Loucy (cell line): ENCODE data around the gene ARHGEF33.
A peak's percentile ranks its signal among the peaks of the same experiment; 100 is the strongest.

Source experiments
- H2AFZ ChIP-seq: fragments of 200-600 bp; sonication (generic); 2 replicates; pipeline ENCODE4 v1.6.0; 2016; ENCODE audit warnings: antibody characterized with exemption, mild to moderate bottlenecking, low read length, moderate library complexity
- H3F3A ChIP-seq: fragments of 200-600 bp; 2 replicates; pipeline ENCODE4 v1.6.0; 2016; ENCODE audit warnings: antibody characterized with exemption, low read depth, mild to moderate bottlenecking
- H3K27me3 ChIP-seq: fragments of 200-600 bp; sonication (generic); 2 replicates; pipeline ENCODE4 v1.6.1; 2014; ENCODE audit warnings: low read length, mild to moderate bottlenecking; ENCODE audit not compliant: insufficient read depth, poor library complexity, severe bottlenecking
- H3K36me3 ChIP-seq: fragments of 200-600 bp; sonication (generic); 2 replicates; pipeline ENCODE4 v1.6.1; 2016; ENCODE audit warnings: low read length; ENCODE audit not compliant: insufficient read depth
- H3K4me1 ChIP-seq: fragments of 200-600 bp; sonication (generic); 2 replicates; pipeline ENCODE4 v1.5.1; 2014; ENCODE audit warnings: low read length, mild to moderate bottlenecking; ENCODE audit not compliant: insufficient read depth, poor library complexity, severe bottlenecking
- H3K4me2 ChIP-seq: fragments of 200-600 bp; sonication (generic); 2 replicates; pipeline ENCODE4 v1.6.0; 2014; ENCODE audit warnings: antibody characterized with exemption, low read length, low read depth, mild to moderate bottlenecking; ENCODE audit not compliant: poor library complexity, severe bottlenecking
- H3K4me3 ChIP-seq: fragments of 200-600 bp; sonication (generic); 2 replicates; pipeline ENCODE4 v1.5.1; 2014; ENCODE audit warnings: low read length, mild to moderate bottlenecking, mixed read lengths; ENCODE audit not compliant: poor library complexity, severe bottlenecking
- H3K79me2 ChIP-seq: fragments of 200-600 bp; sonication (generic); 2 replicates; pipeline ENCODE4 v1.6.1; 2014; ENCODE audit warnings: low read length; ENCODE audit not compliant: insufficient read depth
- H3K9ac ChIP-seq: fragments of 200-600 bp; sonication (generic); 2 replicates; pipeline ENCODE4 v1.6.0; 2014; ENCODE audit warnings: mild to moderate bottlenecking, low read depth, low read length, moderate library complexity; ENCODE audit not compliant: poor library complexity, severe bottlenecking
- H3K9me2 ChIP-seq: fragments of 200-600 bp; sonication (generic); replicated peaks from 2 replicates; pipeline ENCODE4 v1.6.1; 2016; ENCODE audit warnings: low read depth, low read length, mixed read lengths
- H3K9me3 ChIP-seq: fragments of 200-600 bp; sonication (generic); 2 replicates; pipeline ENCODE4 v1.6.1; 2014; ENCODE audit warnings: mild to moderate bottlenecking, antibody characterized with exemption, low read length, low read depth; ENCODE audit not compliant: insufficient read depth
- H4K20me1 ChIP-seq: fragments of 200-600 bp; sonication (generic); 2 replicates; pipeline ENCODE4 v1.6.0; 2014; ENCODE audit warnings: antibody characterized with exemption, low read length, mild to moderate bottlenecking; ENCODE audit not compliant: insufficient read depth, poor library complexity, severe bottlenecking
- EZH2phosphoT487 ChIP-seq: fragments of 200-600 bp; IDR thresholded peaks from 2 replicates; pipeline ENCODE4 v1.6.1; 2018; ENCODE audit warnings: antibody characterized with exemption, mild to moderate bottlenecking, moderate library complexity, borderline replicate concordance
- TF ChIP-seq, protein P1 (sequence below): fragments of 200-600 bp; sonication (generic); conservative IDR thresholded peaks from 2 replicates; pipeline ENCODE4 v1.5.1; 2014; ENCODE audit warnings: mild to moderate bottlenecking, antibody characterized with exemption, low read length

ARHGEF33 gene

DNA sequence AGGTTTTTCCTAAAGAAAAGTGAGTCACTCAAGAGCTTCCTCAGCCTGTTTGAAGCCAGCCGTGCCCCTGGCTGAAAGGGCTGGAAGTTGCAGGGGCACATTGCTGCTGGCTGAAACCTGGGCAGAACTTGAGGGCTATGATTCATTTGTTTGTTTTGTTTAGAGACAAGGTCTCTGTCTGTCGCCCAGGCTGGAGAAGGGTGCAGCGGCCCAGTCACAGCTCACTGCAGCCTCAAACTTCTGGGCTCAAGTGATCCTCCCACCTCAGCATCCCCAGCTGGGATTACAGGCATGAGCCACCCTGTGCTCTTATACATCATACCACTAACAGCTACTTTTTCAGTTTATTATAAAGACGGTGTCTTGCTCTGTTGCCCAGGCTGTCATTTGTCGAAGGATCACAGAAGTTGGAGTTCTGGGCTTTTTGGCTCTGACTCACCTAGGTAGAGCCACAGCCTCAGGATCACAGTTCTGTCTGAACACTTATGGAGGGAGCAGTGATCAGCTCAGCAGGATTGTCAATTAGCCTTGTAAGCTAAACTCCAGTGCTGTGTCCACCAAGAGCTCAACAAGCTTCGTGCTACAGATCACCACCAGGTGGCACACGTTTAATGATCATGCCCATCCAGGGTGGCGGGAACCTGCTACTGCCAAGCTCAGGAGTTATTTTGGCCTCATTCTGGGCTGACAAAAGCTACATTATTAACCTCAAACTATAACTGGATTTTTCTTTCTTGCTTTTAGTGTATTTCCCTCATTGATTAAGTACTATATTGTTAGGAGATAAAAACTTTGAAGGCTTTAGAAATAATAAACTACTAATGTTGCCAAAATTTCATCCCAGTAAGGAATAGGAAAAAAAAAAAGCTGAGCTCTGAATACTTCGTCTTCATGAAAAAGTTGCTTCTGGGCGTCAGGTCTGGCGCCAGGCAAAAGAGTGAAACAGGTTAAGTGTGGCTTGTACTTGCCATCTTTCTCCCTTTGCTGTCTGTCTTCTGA lies 57.9 kb downstream of the ARHGEF33 start:
- H3K36me3 ChIP-seq = no peaks in the 10 kb centered on the region
- no peaks in the 10 kb centered on the region for H3K27me3 ChIP-seq
- H3K9ac ChIP-seq = no peak overlapping the region
- H3K9me3 ChIP-seq = no peaks in the 10 kb centered on the region
- H3K4me3 ChIP-seq = no peak overlapping the region
- H4K20me1 ChIP-seq = no peaks in the 10 kb centered on the region
- H2AFZ ChIP-seq = no peak overlapping the region
- H3K79me2 ChIP-seq = no peaks in the 10 kb centered on the region
- no peaks in the 10 kb centered on the region for H3K4me1 ChIP-seq
- no peaks in the 10 kb centered on the region for H3K9me2 ChIP-seq
- no peak for TF ChIP-seq EZH2phosphoT487
- TF ChIP-seq, protein P1, sequence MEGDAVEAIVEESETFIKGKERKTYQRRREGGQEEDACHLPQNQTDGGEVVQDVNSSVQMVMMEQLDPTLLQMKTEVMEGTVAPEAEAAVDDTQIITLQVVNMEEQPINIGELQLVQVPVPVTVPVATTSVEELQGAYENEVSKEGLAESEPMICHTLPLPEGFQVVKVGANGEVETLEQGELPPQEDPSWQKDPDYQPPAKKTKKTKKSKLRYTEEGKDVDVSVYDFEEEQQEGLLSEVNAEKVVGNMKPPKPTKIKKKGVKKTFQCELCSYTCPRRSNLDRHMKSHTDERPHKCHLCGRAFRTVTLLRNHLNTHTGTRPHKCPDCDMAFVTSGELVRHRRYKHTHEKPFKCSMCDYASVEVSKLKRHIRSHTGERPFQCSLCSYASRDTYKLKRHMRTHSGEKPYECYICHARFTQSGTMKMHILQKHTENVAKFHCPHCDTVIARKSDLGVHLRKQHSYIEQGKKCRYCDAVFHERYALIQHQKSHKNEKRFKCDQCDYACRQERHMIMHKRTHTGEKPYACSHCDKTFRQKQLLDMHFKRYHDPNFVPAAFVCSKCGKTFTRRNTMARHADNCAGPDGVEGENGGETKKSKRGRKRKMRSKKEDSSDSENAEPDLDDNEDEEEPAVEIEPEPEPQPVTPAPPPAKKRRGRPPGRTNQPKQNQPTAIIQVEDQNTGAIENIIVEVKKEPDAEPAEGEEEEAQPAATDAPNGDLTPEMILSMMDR = peak; percentile 86
- no peaks in the 10 kb centered on the region for H3F3A ChIP-seq
- no peak overlapping the region for H3K4me2 ChIP-seq

DNA sequence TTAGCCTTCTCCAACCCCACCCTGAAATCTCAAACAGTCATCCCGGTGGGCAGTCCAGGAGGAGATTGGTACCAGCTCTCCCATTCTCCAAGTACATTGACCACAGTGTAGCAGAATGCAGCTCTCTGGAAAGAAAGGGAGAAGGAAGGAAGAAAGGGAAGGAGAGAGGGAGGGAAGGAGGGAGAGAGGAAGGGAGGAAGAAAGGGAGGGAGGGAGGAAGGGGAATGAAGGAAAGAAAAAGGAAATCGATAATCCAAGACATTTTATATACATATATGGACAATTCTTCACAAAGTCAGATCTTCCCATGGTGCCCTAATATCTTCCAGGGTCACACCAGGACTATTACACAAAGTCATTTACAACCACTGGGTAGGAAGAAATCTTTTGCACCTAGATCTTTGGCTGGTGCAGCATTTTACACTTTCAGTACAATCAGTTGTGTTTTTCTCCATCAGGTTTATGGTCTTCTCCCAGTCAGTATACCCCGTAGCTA lies 58.8 kb downstream of the ARHGEF33 start:
- no peak overlapping the region for H3K4me2 ChIP-seq
- H3K9ac ChIP-seq = no peak overlapping the region
- no peak overlapping the region for H3K4me3 ChIP-seq
- no peaks in the 10 kb centered on the region for H3F3A ChIP-seq
- no peaks in the 10 kb centered on the region for H3K27me3 ChIP-seq
- H3K36me3 ChIP-seq = no peaks in the 10 kb centered on the region
- no peaks in the 10 kb centered on the region for H3K9me2 ChIP-seq
- H2AFZ ChIP-seq = no peak overlapping the region
- H3K4me1 ChIP-seq = no peaks in the 10 kb centered on the region
- no peaks in the 10 kb centered on the region for H3K9me3 ChIP-seq
- TF ChIP-seq, protein P1 = no peak
- no peak for TF ChIP-seq EZH2phosphoT487
- no peaks in the 10 kb centered on the region for H4K20me1 ChIP-seq
- H3K79me2 ChIP-seq = no peaks in the 10 kb centered on the region

DNA sequence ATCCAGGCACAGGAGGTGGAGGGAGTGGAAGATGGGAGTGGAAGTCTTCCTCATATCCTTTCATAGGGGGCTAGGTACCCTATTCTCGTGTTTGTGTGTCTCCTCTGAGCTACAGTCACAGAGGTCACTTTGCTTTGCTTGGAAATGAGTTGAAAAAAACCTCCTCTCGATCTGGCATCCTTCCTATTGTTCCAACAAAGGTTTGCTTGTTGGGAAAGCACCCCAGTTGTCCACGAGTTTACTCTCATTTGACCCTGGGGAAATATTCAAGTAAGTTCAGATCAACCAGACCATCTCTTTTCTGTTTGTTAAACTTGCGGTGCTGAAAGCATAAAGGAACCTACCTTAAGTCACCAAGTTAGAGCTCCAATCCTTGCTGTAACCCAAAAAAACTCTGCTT lies 59.3 kb downstream of the ARHGEF33 start:
- Histone ChIP-seq H3F3A (no peaks in the 10 kb centered on the region), H3K4me2 (no peak overlapping the region), H3K27me3 (no peaks in the 10 kb centered on the region), H3K9me3 (no peaks in the 10 kb centered on the region), H3K9me2 (no peaks in the 10 kb centered on the region), H3K79me2 (no peaks in the 10 kb centered on the region), H3K36me3 (no peaks in the 10 kb centered on the region), H3K4me3 (no peak overlapping the region), H2AFZ (no peak overlapping the region), H4K20me1 (no peaks in the 10 kb centered on the region), H3K9ac (no peak overlapping the region), H3K4me1 (no peaks in the 10 kb centered on the region)
- TF ChIP-seq EZH2phosphoT487 = no peak
- TF ChIP-seq, protein P1 = no peak
